Upper lobe of right lung (tissue), 1 donor: Measurements from ENCODE around the gene CREB3L1. TPM values are rescaled to one million over a fixed set of nuclear protein-coding genes. Genes with fewer than 3 reads are reported as not detected.
A peak's percentile ranks its signal among the peaks of the same experiment; 100 is the strongest.

Experiments
- ATAC-seq: fragments of 200-7000 bp; cut with Tn5 transposase; one replicate; pipeline ENCODE4 v1.9.1; 2020; ENCODE audit warnings: mild to moderate bottlenecking, moderate library complexity
- DNase-seq: peaks from one replicate; pipeline ENCODE4 v3.0.0-alpha.2; 2020
- H3K27ac ChIP-seq: fragments of 200-600 bp; one replicate; pipeline ENCODE4 v1.8.0; 2022
- H3K27me3 ChIP-seq: fragments of 200-600 bp; one replicate; pipeline ENCODE4 v1.8.0; 2022; ENCODE audit warnings: mild to moderate bottlenecking
- H3K36me3 ChIP-seq: fragments of 200-600 bp; one replicate; pipeline ENCODE4 v1.8.0; 2022
- H3K4me1 ChIP-seq: fragments of 200-600 bp; one replicate; pipeline ENCODE4 v1.8.0; 2022
- H3K4me3 ChIP-seq: fragments of 200-600 bp; one replicate; pipeline ENCODE4 v1.8.0; 2022; ENCODE audit warnings: mild to moderate bottlenecking
- H3K9me3 ChIP-seq: fragments of 200-600 bp; one replicate; pipeline ENCODE4 v1.8.0; 2022
- intact Hi-C: fragments of 100-400 bp; cut with DNase I; formaldehyde crosslinking; loops from one replicate; pipeline ENCODE4 v1.11.0; 2022
- total RNA-seq: library from RNA; stranded (reverse); fragmentation: NEBNext Ultra II Directional; extraction: Animal tissue kit (Norgen Biotek cat#: 25700); gene quantifications from one replicate; pipeline ENCODE4 v1.2.1, GENCODE V29; 2021
- TF ChIP-seq, protein P1 (sequence below): fragments of 200-600 bp; IDR thresholded peaks from one replicate; pipeline ENCODE4 v1.8.0; 2022; ENCODE audit warnings: antibody characterized with exemption
- donor health status: DM: no; HTN: yes; CAD: no; lungs with severe emphysema.

CREB3L1 gene
- total RNA-seq, 1 donor from 2014 or later, result 47.4 TPM

DNA sequence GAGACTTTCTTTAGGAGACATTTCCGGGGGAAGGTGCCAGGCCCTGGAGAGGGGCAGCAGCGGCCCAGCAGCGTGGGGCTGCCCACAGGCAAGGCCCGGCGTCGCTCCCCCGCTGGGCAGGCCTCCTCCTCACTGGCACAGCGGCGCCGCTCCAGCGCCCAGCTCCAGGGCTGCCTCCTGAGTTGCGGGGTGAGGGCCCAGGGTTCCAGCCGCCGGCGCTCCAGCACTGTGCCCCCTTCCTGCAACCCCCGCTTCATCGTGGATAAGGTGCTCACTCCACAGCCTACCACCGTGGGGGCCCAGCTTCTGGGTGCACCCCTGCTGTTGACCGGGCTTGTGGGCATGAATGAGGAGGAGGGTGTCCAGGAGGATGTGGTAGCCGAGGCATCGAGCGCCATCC, 88.8 kb downstream of the CREB3L1 start:
- H3K27ac ChIP-seq, result no peak overlapping the region
- ATAC-seq (no peak), DNase-seq (no peak)
- peaks cover 16% of the 10 kb centered on the region for H3K36me3 ChIP-seq
- H3K9me3 ChIP-seq, result no peaks in the 10 kb centered on the region
- H3K4me3 ChIP-seq, result no peak overlapping the region
- peaks cover 32% of the 10 kb centered on the region for H3K4me1 ChIP-seq
- no peaks in the 10 kb centered on the region for H3K27me3 ChIP-seq
- TF ChIP-seq, protein P1, sequence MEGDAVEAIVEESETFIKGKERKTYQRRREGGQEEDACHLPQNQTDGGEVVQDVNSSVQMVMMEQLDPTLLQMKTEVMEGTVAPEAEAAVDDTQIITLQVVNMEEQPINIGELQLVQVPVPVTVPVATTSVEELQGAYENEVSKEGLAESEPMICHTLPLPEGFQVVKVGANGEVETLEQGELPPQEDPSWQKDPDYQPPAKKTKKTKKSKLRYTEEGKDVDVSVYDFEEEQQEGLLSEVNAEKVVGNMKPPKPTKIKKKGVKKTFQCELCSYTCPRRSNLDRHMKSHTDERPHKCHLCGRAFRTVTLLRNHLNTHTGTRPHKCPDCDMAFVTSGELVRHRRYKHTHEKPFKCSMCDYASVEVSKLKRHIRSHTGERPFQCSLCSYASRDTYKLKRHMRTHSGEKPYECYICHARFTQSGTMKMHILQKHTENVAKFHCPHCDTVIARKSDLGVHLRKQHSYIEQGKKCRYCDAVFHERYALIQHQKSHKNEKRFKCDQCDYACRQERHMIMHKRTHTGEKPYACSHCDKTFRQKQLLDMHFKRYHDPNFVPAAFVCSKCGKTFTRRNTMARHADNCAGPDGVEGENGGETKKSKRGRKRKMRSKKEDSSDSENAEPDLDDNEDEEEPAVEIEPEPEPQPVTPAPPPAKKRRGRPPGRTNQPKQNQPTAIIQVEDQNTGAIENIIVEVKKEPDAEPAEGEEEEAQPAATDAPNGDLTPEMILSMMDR, result no peak
- intact Hi-C loops, result no loop called here

DNA sequence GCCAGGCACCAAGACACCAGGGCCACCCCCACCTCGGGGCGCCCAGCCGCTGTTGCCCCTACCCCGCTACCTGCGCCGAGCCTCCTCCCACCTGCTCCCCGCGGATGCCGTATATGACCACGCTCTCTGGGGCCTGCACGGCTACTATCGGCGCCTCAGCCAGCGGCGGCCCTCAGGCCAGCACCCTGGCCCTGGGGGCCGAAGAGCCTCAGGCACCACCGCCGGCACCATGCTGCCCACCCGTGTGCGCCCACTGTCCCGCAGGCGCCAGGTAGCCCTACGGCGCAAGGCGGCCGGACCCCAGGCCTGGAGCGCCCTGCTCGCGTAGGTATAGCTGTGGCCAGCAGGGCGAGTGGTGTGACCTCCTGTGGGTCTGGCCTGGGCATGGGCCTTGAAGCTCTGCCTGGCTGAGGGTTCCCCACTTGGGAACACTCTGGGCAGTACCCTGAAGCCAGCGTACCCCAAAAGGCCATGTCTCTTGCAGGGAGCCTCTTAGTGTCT, 89.2 kb downstream of the CREB3L1 start:
- Histone ChIP-seq H3K9me3 (no peaks in the 10 kb centered on the region), H3K36me3 (peaks cover 21% of the 10 kb centered on the region), H3K27ac (no peak overlapping the region), H3K27me3 (no peaks in the 10 kb centered on the region), H3K4me3 (no peak overlapping the region), H3K4me1 (peaks cover 28% of the 10 kb centered on the region)
- ATAC-seq (no peak), DNase-seq (no peak)
- intact Hi-C loops, result no loop called here
- TF ChIP-seq, protein P1, result no peak

DNA sequence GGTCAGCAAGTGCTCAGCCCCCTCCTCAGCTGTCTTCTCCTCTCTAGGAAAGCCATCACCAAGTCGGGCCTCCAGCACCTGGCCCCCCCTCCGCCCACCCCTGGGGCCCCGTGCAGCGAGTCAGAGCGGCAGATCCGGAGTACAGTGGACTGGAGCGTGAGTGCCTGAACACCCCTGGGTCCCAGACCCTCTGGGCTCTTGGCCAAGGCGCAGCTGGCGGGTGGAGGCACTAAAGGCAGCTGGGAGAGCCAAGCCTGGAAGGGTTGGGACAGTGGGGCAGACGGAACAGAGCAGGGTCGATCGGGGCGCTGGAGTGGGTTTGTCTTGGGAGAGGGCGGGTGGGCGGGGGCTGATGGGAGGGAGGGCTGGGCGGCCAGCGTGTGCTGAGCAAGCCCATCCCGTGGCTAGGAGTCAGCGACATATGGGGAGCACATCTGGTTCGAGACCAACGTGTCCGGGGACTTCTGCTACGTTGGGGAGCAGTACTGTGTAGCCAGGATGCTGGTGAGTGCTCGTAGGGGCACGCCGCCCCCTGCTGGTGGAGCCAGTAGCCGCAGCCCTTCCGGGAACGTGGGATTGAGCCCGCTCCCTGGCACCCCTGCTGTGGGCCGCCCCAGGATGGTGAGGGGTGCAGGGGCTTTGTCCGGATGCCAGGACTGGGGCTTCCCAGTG, 89.9 kb downstream of the CREB3L1 start:
- Histone ChIP-seq H3K4me3 (no peak overlapping the region), H3K9me3 (no peaks in the 10 kb centered on the region), H3K4me1 (peaks cover 22% of the 10 kb centered on the region), H3K27me3 (no peaks in the 10 kb centered on the region), H3K27ac (no peak overlapping the region), H3K36me3 (peaks cover 26% of the 10 kb centered on the region)
- TF ChIP-seq, protein P1, result peak; percentile 91
- peak; percentile 72 for ATAC-seq
- intact Hi-C loops, result no loop called here
- peak; percentile 84 for DNase-seq

DNA sequence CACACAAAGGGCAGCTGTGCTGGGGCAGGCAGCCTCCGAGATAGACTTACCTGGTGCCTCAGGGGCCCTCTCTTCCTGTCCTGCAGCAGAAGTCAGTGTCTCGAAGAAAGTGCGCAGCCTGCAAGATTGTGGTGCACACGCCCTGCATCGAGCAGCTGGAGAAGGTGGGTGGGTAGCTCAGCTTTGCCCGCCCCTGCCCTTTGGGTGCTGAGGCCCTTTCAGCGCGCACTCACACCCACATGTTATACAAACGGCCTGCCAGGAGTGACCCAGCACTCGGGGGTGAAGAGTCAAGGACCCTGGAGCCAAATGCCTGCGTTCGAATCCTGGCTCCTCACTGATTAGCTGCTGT, 90.4 kb downstream of the CREB3L1 start:
- no peak for ATAC-seq
- Histone ChIP-seq H3K4me1 (peaks cover 17% of the 10 kb centered on the region), H3K27ac (no peak overlapping the region), H3K4me3 (no peak overlapping the region), H3K9me3 (no peaks in the 10 kb centered on the region), H3K36me3 (peaks cover 26% of the 10 kb centered on the region), H3K27me3 (no peaks in the 10 kb centered on the region)
- intact Hi-C loops, result no loop called here
- DNase-seq, result no peak
- TF ChIP-seq, protein P1, result no peak

DNA sequence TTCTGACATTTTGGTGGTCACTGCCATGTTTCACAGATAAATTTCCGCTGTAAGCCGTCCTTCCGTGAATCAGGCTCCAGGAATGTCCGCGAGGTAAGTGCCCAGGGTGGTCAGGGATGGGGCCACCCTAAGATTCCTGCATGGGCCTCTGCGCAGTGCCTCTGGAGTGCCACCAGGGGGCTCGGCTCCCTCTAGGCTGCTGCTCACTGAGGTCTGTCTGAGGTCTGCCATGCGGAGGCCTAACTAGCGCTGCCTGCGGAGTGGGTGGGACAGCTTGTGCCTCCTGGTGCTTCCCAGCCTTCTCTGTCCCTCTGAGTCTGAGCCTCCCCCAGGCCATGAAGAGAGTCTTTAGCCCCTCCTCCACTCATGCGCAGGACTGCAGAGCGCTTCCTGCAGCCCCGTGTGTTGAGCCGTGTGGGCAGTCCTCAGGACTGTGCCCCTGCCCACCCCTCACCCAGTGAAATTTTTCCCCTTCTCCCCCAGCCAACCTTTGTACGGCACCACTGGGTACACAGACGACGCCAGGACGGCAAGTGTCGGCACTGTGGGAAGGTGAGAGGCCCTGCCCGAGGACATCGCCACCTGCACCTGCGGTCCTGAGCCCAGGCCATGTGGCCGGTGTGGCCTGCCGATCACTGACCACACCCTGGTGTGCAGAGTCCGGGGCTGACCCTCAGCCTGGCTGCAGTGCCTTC, 92.1 kb downstream of the CREB3L1 start:
- Histone ChIP-seq H3K4me3 (no peak overlapping the region), H3K4me1 (peaks cover 7% of the 10 kb centered on the region), H3K36me3 (peaks cover 39% of the 10 kb centered on the region), H3K27me3 (no peaks in the 10 kb centered on the region), H3K27ac (no peak overlapping the region), H3K9me3 (no peaks in the 10 kb centered on the region)
- intact Hi-C loops, result no loop called here
- ATAC-seq (peak; percentile 78), DNase-seq (no peak)
- TF ChIP-seq, protein P1, result peak; percentile 84
